HPDE6-E6E7 (cell line): ENCODE results near the gene NOLC1.
A peak's percentile ranks its signal among the peaks of the same experiment; 100 is the strongest.

Experiments
- DNase-seq: peaks from one replicate; pipeline ENCODE4 v3.0.0; 2011; ENCODE audit warnings: missing footprints; ENCODE audit errors: extremely low spot score

NOLC1 gene

DNA sequence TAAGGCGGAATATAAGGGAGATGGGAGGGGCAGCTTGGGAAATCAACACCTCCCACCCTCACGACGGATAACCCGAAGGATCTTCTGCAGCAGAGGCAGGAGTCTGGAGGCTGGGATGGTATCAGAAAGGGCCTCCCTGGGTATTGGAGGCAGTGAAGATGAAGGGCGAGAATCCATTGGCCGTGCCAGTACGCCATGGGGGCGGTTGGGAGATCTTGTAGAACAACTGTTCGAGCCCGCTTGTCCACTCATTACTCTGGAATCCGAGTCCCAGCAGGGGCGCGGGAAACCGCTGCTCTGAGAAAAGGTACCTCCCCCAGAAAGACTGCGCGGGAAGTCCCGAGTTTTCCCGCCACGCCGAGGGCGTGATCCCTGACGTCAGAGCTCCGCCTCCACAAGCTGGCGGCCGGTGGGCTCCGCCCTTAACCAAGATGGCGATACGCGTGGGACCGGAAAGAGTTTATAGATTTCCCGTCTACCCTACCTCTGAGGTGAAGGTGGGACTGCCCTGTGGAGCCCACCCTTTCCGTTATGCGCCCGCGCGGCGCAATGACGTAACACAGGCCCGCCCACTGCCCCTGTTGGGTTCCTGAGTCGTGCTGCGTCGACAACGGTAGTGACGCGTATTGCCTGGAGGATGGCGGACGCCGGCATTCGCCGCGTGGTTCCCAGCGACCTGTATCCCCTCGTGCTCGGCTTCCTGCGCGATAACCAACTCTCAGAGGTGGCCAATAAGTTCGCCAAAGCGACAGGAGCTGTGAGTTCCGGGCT lies at the start of gene NOLC1:
Gene NOLC1, plus strand, starts transcription at position 616 of the 771 bp plus-strand sequence. Its CDS starts 22 bp downstream, at position 638.
- DNase-seq: peak; percentile 94

DNA sequence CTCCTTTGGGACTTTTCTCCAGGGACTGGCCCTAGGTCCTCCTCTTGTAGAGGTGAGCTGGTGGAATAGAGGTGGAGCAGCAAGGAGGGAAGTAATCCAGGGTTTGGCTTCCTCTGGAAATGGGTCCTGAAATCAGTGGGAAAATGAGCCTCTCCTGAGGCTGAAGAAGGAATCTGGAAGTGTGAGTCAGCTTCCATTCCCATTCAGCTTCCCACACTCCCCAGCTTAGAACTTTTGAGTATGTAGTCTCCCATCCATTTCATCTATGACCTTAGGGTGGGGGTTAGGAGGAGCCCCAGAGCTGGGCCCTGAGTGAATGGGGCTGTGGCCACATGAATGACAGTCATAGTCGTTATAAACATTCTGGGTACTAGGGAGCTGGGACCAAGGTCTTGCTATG lies 49.8 kb upstream of the NOLC1 start:
- DNase-seq: no peak

DNA sequence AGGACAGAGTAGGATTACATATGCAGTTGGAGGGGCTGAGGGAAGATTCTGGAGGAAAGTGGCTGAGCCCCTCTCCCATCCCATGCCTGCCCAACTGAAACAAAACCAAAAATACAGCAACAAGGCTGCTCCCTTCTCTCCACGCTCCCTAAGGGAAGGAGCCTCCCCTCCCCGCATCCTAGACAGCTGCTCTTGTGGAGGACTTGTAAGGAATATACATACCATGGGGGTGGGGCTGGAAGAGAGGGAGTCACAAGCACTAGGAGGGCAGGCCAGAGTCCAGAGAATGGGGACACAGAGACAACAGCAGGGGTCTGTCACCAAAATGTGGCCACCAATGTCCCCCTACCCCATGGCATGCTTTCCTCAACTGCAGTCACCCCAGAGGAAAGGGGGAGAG lies 45.2 kb upstream of the NOLC1 start:
- no peak for DNase-seq

DNA sequence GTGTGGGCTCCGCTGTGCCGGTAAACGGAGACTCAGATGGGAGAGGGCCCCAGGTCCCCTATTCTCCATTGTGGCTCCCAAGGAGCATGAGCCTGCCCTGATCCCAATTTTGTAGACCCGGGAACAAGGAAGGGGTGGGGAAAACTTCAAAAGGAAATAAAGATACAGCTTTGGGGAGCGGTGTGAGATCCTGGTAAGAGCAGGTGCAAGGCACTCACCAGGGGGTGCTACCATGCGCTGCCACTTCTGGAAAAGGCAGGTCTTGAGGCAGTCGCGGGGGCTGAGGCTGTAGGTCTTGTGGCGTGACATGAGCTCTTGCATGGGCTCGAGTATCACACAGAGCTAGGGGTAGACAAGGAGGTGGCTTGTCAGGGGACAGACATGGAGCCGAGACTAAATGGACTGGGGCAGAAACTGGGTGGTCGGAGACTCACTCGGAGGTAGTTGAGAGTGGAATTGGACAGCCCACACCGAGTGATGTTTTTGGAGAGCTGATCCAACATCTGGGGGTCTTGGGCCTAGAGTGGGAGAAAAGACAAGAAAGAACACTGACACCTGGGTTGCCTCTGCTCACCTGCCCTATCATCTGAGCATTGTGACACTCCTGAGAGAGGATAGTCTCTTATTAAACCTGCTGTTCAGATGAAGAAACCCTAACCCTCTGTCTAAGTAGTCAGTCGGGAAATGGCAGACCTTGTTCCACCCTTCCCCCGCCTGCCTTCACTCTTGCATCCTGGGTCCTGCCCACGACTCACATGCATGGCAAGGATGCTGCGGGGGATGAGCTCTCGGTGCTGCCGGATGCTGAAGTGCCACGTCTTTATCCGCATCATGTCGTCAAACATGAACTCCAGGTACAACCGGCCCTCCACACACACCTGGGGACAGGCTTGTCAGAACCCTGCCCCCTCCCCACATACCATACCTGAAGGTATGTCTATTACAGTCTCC lies 42.7 kb upstream of the NOLC1 start:
- DNase-seq: no peak

DNA sequence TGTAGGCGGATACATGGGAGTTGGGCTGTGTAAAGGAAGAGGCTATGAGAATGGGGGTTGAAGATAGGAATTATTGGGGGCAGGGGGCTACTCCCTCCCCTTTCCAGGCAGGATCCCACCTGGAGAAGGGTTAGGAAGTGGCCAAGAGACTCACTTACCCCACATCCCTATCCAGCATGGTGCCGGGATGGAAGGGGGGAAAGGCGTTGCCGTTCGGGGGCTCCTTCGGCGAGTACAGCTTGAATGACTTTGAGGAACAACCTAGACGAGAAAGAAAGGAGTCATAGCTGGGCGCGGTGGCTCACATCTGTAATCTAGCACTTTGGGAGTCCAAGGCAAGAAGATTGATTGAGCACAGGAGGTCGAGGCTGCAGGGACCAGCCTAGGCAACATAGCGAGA lies 40.9 kb upstream of the NOLC1 start:
- no peak for DNase-seq

DNA sequence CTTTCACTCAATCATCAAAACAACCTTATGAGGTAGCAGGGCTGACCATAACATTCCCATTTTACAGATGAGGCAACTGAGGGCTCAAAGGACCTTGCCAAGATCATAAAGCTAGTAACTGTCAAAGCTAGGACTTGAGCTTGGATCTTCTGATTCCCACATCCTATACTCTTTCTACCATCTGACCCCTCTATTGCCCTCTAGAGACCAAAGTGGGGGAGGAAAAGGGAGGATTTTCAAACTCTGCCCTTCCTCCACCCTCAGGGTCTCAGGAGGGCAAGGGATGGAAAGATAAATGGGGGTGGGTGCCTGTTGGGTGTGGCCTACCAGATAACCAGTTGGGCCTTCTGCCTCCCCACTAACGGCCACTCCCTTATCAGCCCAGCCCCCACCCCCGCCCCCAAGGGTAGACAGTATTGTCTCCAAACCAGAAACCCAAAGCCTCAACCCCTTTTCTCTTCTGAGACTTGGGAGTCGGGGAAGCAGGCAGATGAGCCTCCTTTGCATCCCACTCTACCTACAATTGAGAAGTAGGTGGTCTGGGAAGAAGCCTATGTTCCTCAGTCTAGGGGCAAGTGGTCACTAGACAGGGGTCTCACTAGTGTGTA lies 39.9 kb upstream of the NOLC1 start:
- no peak for DNase-seq

DNA sequence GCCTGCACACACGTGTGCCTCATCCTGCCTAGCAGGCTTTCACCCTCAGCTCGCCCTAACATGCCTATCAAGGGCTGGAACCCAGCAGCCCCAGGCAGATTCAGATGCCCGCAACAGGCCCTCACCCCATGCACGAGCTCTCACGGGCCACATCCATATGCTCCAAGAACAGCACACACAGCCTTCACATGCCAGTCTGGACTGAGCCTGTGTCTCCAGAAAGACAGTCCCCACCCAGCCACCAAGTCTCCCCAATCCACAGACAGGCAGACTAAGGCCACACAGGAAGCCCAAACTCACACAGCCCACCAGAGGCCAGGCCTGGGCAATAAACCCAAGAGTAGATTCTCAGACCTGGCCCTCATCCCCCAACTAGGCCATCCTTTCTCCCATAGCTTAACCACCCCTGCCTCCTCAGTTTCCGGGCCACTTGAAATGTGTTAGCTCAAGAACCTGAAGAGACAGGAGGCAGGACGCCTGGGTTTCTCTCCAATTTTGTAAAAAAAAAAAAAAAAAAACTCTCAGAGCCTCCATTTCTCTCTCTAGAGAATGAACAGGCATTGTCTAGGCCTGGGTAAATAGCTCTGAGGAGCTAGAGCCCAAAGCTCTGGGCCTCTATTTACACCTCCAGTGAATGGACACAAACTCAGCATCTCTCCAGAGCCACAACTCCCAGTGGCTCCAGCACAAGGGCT lies 38.8 kb upstream of the NOLC1 start:
- DNase-seq: no peak

DNA sequence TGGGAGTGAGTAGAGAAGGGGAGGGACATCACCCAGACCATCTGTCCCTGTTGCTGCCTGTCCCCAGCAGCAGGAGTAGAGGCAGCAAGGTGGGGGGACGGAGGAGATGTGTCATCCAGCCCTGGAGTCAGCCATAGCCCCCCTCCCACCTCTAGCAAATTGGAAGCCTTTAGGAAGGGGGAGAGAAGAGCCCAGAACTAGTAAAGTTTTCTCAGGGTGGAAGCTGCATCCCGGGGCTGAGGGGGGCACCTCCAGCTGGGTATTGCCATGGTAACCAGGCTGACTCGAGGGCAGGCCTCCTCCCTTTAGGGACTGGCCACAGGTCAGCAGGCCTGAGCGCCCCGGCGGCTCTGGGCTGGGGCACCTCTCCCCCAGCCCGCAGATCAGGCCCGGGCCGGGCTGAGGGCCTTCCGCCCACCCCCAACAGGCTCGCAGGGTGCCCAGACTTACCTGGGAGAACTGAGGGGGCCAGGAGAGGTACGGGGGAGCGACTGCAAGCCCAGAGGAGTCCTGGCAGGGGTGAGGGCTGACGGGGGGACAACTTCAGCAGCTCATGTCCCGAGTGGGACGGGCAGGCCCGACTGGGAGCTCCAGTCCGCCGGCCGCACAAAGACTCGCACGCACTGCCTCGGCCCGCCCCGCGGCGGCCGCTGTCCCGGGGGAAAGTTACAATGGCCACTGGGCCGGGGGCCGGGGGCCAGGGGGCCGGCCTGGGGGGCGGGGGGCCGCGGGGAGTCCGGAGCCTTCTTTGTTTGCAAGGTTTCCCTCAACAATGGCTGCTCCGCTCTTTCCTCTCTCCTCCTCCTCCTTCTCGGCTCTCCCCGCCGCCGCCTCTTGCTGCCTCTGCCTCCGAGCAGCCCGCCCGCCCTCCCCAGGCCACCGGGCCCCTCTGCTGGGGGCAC lies 38.0 kb upstream of the NOLC1 start:
- no peak for DNase-seq

DNA sequence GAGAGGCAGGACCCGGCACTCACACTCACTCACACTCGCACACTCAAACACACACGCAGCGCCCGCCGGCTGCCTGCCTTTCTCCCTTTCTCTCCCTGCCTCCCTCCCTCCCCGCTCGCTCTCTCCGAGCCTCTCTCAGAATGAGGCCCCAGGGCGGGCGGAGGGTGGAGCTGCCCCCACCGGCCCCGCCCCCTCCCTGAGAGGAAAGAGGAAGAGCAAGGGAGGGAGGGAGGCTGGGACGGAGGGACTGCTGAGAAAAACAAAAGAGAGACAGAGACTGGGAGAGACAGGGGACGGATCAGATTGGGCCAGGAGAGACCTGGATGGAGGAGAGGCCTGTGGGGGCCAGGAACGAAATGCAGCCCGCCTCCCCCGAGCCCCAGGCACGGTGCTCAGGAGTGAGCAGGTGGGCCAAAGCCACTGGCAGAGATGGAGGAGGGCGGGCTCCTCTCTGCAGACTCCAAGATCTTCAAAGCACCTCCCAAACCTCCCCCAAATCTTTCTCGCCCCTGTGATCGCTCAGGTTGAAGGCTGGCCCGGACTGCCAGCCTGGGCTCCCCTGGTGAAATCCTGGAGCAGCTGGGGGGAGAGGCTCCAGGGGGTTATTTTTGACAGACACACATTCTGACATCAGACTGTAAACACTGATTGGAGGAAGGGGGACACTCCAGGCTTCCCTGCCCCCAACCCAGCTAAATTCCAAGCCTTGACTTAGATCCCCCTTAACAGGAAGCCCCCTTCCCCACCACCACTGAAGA lies 37.1 kb upstream of the NOLC1 start:
- no peak for DNase-seq

DNA sequence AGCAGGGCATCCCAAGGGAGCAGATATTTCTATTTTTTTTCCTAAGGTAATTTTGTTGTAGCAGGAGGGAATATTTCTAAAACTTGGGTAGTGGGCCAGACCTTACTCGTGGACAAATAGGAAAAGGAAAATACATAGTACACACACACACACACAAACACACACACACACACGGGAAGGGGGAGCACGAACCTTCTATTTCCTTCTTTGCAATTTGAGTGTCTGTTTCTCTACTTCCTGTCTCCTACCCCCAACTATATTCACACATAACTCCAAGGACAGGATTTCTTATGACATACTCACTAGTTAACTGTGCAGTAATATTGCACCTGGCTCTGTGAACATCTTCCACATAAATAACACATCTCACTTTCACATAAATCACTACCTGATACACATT lies 36.4 kb upstream of the NOLC1 start:
- no peak for DNase-seq

DNA sequence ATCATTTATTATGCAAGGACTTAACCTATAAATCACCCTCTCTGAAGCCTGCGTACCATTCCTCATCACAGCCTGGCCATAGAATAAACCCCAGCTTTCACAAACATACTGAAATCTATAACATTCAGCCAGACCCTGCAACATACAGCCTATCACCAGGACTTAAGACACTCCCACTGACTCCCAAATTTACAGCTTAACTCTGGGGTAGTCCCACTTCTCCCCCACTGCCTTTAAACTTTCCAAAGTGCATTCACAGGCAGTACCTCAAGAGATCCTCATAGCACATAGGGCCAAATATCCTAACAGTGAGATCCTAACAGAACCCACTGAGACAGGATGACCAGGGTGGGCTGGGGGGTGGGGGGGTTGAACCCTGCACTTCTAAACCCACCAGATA lies 35.5 kb upstream of the NOLC1 start:
- no peak for DNase-seq

DNA sequence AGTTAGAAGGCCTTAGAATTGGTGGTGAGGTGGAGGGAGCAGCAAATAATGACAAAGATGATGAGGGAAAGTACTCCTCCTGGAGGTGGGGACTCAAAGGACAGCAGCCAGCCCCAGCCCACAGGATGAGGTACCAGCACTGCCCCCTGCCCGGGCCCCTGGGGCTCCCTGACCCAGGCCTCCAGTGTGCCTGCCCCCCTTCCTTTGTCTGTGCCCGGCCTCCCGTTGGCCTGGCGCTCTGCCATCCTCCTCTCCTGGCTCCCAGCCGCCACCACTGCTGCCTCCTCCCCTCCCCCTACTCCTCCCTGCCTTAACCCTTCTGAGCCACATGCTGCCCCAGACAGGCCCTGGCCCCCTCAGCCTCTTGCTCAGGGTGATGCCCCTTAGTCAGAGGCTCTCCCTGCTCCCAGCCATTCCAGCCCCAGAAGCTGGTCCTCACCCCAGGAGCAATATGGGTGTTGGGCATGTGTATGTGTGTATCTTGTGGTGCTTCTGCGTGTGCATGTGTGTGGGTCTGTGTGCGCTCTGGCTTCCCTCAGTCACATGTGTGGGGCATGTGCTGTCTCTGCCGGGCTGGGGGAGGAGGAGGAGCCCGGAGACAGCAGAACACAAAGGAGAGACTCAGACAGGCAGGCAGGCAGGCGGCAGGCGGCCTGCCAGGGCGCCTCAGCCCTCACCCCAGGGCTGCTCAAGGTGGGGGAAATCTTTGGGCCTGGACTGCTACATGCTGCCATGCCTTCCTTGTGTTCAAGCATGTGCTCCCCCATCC lies 34.6 kb upstream of the NOLC1 start:
- DNase-seq: no peak

DNA sequence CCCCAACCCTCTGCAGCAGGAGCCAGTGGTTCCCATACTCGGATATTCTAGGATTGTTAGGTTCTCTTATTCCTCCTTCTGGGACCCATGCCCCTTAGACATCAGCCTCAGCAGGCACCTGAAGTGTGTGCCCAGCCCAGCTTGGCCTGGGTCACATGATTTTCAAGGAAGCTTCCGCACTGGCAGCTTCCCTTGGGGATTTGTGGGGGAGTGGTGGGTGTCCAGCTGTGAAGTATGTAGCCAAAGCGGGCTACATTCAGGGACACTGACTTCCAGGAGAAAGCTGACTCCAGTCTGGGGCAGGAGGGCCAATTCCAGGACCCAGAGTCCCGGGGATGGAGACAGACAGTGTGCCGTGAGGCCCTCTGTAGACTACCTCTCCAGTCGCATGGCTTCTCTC lies 33.3 kb upstream of the NOLC1 start:
- DNase-seq: no peak

DNA sequence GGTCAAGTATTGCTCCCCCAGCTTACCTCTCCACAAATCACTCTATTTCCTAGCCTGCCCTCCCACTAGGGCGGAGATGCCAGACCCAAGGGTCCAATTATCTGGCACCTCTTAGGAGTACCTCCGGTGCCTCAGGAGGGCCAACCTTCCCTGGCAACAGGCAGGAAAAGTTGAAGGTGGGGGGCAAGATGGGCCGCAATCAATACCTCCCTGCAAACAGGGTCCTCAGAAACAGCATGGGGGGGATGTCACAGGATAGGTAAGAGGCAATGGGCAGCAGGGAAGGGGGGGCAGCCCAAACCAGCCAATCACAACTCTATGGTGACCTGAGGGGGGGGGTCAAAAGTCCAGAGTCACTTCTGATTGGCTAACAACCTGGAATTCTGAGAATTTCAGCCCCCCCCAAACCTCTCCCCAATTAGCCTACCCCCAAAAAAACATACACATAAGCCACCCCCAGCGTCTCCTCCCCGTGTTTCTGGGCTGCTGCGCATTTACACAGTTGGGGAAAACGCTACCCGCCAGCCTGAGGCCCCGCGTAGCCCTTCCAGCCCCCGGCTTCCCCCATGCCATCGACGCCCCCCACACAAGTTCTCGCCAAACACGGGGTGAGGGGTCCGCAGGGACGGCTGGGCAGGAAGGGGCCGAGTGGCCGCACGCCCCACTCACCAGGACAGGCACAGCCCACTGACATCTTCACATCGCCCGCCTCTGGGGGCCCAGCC lies 32.6 kb upstream of the NOLC1 start:
- no peak for DNase-seq

DNA sequence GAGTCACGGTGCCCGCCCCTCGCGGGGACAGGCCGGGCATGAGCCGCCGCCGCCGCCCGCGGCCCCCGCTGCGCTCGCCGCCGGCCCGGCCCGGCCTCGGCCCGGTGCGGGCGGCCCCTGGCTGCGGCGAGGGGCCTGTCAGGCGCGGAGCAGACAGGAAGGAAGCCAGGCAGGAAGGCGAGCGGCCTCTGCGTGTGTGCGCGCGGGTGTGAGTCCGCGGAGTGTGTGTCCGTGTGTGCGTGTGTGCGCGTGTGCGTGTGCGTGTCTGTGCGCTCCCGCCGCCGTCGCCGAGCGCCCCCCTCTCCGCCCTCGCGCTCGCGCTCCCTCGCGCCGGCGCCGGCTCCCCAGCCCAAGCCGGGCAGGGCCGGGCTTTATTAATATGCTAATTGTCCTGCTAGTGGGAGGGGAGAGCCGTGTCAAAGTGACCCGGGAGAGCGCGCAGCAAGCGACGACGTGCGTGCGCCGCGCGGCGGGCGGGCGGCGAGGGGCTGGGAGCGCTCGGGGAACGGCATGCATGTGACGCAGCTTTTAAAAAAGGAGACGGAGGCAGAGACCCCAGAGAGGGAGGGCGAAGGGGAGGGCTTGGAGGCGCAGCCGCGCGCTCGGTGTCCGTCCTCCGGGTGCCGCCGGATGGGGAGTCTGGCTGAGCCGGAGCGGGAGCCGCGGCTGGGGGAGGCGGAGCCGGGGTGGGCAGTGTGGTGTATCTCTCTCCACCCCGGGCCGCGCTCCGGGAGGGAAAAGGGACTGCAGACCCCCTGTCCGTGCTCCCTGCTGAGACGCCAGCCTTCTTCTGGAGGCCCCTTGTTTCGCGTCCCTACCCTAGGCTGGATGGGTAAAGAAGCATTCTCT lies 31.8 kb upstream of the NOLC1 start, which contains the start of gene LDB1:
Gene LDB1, minus strand, starts transcription at position 227 of the 849 bp plus-strand sequence. CDS start 258 bp downstream, outside the sequence.
- no peak for DNase-seq

DNA sequence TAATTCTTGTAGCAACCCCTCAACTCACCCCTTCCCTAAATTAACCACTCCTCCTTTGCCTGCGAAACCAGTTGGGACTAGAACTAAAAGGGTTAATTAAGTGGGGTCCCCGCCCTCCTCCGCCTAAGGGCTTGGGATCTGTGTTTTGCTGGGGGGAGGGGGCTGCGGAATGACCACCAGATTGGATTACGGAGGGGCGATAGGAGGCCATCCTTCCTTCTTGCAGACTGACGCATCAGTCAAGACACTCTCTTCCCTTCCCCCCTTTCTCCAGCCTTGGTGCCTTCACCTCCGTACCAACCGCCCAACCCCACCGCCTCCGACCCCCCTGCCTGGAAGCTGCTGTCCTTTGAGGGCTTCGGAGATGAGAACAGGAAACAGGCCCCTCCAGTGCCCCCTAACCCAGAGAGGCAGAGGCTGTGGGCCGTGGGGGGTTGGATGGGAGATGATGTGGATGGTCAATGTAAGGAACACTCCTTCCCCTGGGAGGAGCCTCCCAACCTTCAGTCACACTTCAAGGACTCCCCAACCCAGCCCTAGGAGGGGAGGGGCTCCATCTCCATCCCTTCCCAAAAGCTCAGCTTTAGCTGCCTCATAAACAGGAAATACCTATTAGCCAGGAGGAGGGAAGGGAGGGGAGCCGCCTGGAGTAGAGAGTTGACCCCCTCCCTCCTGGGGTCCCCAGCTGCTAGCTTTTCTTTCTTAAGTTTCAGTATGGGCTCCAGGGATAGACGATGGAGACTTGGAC lies 31.0 kb upstream of the NOLC1 start:
- no peak for DNase-seq
